Effector memory CD8-positive, alpha-beta T cell (primary cell): Measurements from ENCODE around the gene RNF150.

Source experiments
- ATAC-seq: fragments of 150-1000 bp; cut with Tn5 transposase; replicated peaks from 2 replicates; pipeline ENCODE4 v1.10.0; 2021; ENCODE audit warnings: mild to moderate bottlenecking, moderate library complexity
- DNase-seq, 3 experiments: peaks; one replicate each; pipeline ENCODE4 v3.0.0; 2021
- H3K27ac Mint-ChIP-seq, 2 donors: one replicate each; pipeline ENCODE4 v1.8.0; 2022; ENCODE audit warnings: mild to moderate bottlenecking in 2 of 2, mixed read lengths in 2 of 2, moderate library complexity in 2 of 2
- H3K27me3 Mint-ChIP-seq, 2 donors: one replicate each; pipeline ENCODE4 v1.8.0; 2022; ENCODE audit warnings: mixed read lengths in 2 of 2
- H3K36me3 Mint-ChIP-seq: one replicate; pipeline ENCODE4 v1.8.0; 2022; ENCODE audit warnings: mild to moderate bottlenecking, moderate library complexity, mixed read lengths; ENCODE audit not compliant: insufficient read depth
- H3K4me1 Mint-ChIP-seq, 2 donors: one replicate each; pipeline ENCODE4 v1.8.0; 2022; ENCODE audit warnings: low read depth in 2 of 2, mixed read lengths in 2 of 2
- H3K4me3 Mint-ChIP-seq, 2 donors: one replicate each; pipeline ENCODE4 v1.8.0; 2022; ENCODE audit warnings: mild to moderate bottlenecking in 2 of 2, mixed read lengths in 2 of 2, moderate library complexity in 2 of 2
- H3K9me3 Mint-ChIP-seq, 2 donors: one replicate each; pipeline ENCODE4 v1.8.0; 2022; ENCODE audit warnings: mixed read lengths in 2 of 2

Gene RNF150

DNA sequence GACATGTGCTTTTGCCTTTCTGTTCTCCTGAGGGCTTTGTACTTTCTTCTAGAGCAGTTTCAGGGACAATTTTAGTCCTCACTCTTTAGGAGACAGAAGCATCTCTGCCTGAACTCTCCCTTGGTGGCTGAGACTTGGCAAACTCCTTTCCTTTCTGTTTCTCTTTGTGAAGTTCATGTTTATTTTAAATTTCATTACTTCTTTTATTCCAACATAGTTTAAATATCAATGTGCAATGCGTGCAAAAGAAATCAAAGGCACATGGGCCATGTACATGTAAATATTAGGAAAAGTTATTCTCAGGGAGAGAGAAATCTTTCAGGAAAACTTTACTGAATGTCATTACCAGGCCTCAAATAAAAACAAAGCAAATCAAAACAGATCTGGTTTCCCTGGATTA, 177.6 kb downstream of the RNF150 start:
- DNase-seq = no peak
- H3K9me3 Mint-ChIP-seq = peaks cover 2 to 7% of the 10 kb centered on the region in 2 donors
- no peak overlapping the region for H3K27ac Mint-ChIP-seq
- ATAC-seq = no peak
- peaks cover 0 to 4% of the 10 kb centered on the region in 2 donors for H3K27me3 Mint-ChIP-seq
- no peaks in the 10 kb centered on the region for H3K4me1 Mint-ChIP-seq
- no peaks in the 10 kb centered on the region for H3K36me3 Mint-ChIP-seq
- no peak overlapping the region for H3K4me3 Mint-ChIP-seq

DNA sequence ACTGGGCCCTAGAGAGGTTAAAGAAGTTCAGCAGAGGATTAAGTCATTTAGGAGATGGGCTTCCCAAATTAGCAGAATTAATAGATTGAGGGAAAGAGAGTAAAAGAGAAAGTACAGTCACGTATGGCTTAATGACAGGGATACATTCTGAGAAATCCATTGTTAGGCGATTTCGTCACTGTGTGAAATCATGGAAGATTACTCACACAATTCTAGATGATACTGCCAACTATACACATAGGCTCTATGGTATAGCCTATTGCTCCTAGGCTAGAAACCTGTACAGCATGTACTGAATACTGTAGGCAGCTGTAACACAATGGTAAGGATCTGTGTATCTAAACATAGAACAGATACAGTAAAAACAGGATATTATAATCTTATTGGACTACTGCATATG, 180.6 kb downstream of the RNF150 start:
- ATAC-seq (no peak), DNase-seq (no peak)
- no peak overlapping the region for H3K4me3 Mint-ChIP-seq
- H3K27me3 Mint-ChIP-seq = peaks cover 0 to 4% of the 10 kb centered on the region in 2 donors
- no peaks in the 10 kb centered on the region for H3K4me1 Mint-ChIP-seq
- peaks cover 3 to 7% of the 10 kb centered on the region in 2 donors for H3K9me3 Mint-ChIP-seq
- no peaks in the 10 kb centered on the region for H3K36me3 Mint-ChIP-seq
- no peak overlapping the region for H3K27ac Mint-ChIP-seq

DNA sequence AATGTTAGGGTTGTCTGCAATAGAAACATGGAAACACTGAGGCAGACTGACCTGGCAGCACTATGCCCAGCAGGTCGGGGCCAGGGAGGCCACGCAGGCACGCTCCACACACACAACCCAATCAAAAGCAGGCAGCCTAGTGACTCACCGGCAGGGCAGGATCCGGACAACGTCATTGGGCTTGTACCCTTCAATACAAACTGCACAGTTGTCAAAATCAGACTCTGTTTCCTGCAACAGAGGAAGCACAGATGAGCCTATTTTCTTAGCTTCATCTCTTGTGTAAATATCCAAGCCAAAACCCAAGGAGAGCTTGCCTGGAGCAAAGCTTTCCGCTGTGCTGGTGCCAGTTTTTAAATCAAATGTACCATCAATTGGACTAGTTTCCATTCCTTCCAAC, 185.8 kb downstream of the RNF150 start:
- no peak for ATAC-seq
- peaks cover 0 to 1% of the 10 kb centered on the region in 2 donors for H3K9me3 Mint-ChIP-seq
- H3K27me3 Mint-ChIP-seq = no peaks in the 10 kb centered on the region
- H3K4me1 Mint-ChIP-seq = no peaks in the 10 kb centered on the region
- no peak for DNase-seq
- no peaks in the 10 kb centered on the region for H3K36me3 Mint-ChIP-seq
- no peak overlapping the region for H3K4me3 Mint-ChIP-seq
- no peak overlapping the region for H3K27ac Mint-ChIP-seq

DNA sequence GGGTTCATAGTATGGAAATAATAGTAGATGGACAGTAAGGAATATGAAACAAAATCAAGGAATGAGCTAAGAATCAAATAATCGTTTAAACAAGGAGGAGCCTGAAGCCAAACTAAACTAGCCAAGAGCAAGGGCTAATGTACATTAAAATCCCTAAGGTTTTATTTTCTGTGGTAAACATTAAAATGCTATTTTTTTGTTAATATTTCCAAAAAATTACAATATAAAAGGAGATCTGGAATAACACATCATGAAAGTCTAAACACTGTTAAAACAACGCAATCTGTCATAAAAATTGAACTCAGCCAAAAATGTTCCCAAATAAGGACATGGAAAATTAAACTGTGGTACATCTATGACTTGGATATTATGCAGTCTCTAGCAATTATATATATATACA, 188.2 kb downstream of the RNF150 start:
- no peaks in the 10 kb centered on the region for H3K4me1 Mint-ChIP-seq
- H3K9me3 Mint-ChIP-seq = peaks cover 0 to 1% of the 10 kb centered on the region in 2 donors
- no peak overlapping the region for H3K27ac Mint-ChIP-seq
- ATAC-seq (no peak), DNase-seq (no peak)
- H3K4me3 Mint-ChIP-seq = no peak overlapping the region
- no peaks in the 10 kb centered on the region for H3K27me3 Mint-ChIP-seq
- no peaks in the 10 kb centered on the region for H3K36me3 Mint-ChIP-seq

DNA sequence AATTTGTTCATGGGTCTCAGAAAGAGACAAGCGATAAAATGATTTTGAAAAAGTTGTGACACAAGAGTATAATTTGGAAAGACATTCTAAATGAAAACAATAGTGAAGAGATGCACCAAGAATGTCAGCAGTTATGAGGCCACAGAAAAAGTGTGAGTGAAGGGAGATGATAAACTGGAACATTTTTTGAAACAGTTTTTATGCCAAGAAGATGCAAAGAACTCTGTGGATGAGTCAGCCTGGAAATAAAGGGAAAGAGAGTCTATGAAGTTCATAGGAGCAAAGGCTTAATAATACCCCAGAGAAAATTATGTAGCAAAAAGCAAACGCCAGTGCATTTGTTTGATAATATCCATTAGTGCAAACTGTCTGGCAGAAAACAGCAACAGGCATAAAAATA, 188.7 kb downstream of the RNF150 start:
- Mint-ChIP-seq H3K27me3 (no peaks in the 10 kb centered on the region), H3K36me3 (no peaks in the 10 kb centered on the region), H3K4me3 (no peak overlapping the region)

DNA sequence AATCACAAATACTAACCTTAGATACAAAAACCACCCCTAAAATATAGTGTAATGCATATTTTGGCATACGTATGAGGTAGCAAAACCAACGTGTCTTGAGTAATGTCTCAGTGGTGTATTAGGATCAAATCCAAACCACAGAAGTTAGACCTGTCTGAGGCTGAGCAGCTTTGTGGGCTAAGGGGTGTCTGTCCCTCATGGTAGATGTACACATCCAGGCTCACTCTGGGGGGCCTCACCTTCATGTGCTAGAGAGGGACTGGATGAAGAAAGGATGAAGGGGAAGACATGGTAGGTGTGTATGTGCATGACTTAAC, 189.1 kb downstream of the RNF150 start:
- H3K27me3 Mint-ChIP-seq = no peaks in the 10 kb centered on the region
- DNase-seq = no peak
- H3K36me3 Mint-ChIP-seq = no peaks in the 10 kb centered on the region
- H3K4me1 Mint-ChIP-seq = no peaks in the 10 kb centered on the region
- no peak for ATAC-seq
- H3K27ac Mint-ChIP-seq = no peak overlapping the region
- no peak overlapping the region for H3K4me3 Mint-ChIP-seq
- no peaks in the 10 kb centered on the region for H3K9me3 Mint-ChIP-seq

More for the DNA sequence above, 188.7 kb downstream of the RNF150 start:
- Mint-ChIP-seq H3K9me3 (no peaks in the 10 kb centered on the region), H3K4me1 (no peaks in the 10 kb centered on the region), H3K27ac (no peak overlapping the region)
- DNase-seq (no peak), ATAC-seq (no peak)

DNA sequence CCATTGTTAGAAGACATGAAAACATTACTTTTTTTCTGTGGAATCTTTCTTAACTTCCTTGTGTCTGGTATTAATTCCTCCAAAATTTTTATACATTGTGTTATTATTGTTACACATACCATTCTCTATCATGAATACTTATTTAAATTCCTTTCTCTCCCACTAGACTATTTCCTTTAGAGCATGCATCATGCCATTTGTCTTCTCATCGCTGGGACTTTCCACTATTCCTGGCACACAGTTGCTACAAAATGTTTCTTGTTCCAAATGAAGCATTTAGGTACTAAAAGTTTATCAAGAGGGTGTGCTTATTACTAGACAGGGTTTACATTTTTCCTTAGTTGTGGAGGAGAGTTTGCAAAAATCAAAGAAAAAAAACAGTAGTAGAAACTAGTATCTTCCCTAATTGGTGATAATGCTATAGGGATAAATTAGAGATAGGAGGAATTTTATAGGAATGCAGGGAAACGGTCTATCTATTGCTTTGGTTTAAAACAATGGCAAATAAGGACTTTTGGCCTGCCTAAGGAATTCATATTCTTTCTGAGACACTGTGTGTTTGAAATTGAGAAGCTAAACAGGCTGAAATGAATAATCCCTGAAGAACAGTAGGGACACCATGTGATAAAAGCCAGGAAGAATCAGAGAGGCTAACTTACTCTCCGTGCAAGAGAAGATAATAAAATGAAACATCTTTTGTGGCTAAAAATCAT, 189.6 kb downstream of the RNF150 start:
- no peaks in the 10 kb centered on the region for H3K36me3 Mint-ChIP-seq
- no peak for DNase-seq

DNA sequence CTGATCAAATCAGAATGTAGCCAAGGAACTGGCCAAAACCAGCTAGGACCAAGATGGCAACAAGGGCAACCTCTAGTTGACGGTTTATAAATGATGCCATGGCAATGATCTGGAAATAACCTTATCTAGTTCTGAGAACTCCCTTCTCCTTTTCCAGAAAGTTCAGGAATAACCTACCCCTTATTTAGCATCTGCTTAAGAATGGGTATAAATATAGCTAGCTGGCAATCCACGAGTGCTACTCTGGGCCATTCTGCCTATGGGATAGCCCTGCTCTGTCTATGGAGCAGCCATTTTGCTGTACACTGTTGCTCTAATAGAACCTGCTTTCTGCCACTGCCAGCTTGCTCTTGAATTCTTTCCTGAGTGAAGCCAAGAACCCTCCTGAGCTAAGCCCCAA, 192.7 kb downstream of the RNF150 start:
- no peaks in the 10 kb centered on the region for H3K4me1 Mint-ChIP-seq
- no peaks in the 10 kb centered on the region for H3K27me3 Mint-ChIP-seq
- no peak overlapping the region for H3K27ac Mint-ChIP-seq
- no peaks in the 10 kb centered on the region for H3K9me3 Mint-ChIP-seq
- no peaks in the 10 kb centered on the region for H3K36me3 Mint-ChIP-seq
- DNase-seq = no peak
- no peak overlapping the region for H3K4me3 Mint-ChIP-seq
- ATAC-seq = no peak

More for the DNA sequence above, 189.6 kb downstream of the RNF150 start:
- no peaks in the 10 kb centered on the region for H3K27me3 Mint-ChIP-seq
- no peaks in the 10 kb centered on the region for H3K9me3 Mint-ChIP-seq
- H3K4me1 Mint-ChIP-seq = no peaks in the 10 kb centered on the region
- no peak overlapping the region for H3K27ac Mint-ChIP-seq
- H3K4me3 Mint-ChIP-seq = no peak overlapping the region
- ATAC-seq = no peak

DNA sequence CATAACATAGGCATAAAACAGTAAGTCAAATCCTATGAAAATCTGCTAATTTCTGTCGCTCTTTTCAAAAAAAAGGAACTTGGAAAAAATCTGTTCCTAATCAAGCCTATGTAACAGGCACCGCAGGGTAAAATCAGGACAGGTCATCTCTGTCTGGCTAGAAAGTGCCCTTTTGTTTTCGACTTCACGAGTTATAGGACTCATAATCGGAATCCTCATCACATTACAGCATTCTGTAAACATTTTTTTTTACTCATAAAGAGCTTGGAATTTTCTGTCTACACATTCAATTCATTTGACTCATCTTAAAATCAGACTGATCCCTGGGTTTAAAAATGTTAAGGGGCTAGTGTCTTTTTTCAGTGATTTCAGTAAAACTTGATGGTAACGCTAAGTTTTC, 195.4 kb downstream of the RNF150 start:
- ATAC-seq (no peak), DNase-seq (no peak)
- Mint-ChIP-seq H3K36me3 (no peaks in the 10 kb centered on the region), H3K4me1 (no peaks in the 10 kb centered on the region), H3K27me3 (no peaks in the 10 kb centered on the region), H3K27ac (no peak overlapping the region), H3K4me3 (no peak overlapping the region), H3K9me3 (no peaks in the 10 kb centered on the region)

DNA sequence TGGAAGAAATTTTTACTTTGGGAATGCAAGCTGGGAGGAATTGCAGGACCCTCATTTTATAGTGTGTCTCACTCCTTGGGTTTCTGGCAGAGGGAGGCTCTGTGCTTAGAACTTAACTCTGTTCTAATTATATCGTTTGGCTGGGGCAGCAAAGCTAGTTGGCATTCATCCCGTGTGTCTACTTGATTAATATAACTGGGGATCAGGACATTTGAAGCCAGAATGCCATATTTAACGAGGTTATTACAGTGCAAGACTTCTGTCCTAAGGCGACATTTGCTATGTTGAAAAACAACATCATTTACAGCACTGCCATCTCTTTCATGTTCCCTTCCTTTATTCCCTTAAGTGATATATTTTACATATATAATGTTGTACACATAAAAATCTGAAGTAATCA, 198.0 kb downstream of the RNF150 start:
- H3K4me3 Mint-ChIP-seq = no peak overlapping the region
- DNase-seq = no peak
- peaks cover 0 to 4% of the 10 kb centered on the region in 2 donors for H3K9me3 Mint-ChIP-seq
- H3K27ac Mint-ChIP-seq = no peak overlapping the region
- H3K4me1 Mint-ChIP-seq = peaks cover 0 to 4% of the 10 kb centered on the region in 2 donors
- no peak for ATAC-seq
- peaks cover 5 to 16% of the 10 kb centered on the region in 2 donors for H3K27me3 Mint-ChIP-seq
- no peaks in the 10 kb centered on the region for H3K36me3 Mint-ChIP-seq

DNA sequence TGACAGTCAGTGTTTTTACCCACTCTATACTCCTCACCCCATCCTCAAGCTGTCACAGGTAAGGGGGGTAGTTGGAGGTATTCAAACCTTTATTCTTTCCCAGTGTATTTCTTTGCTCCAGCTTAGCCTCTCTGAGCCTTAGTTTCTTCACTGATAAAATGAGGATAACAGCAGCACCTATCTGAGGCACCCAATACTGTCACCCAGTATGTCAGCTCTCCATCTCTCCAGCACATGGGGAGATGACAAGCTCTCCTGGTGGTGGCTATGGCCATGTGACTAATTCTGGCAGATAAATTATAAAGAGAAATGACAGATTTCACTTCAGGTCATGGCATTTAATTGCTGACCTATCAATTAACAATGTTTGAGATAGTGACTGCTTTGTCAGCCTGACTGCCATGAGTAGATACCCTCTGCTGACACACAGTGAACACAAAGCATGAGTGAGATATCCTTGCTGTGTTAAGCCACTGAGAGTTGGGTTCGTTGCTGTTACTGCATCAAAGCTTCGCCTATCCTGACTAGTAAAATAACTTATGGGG, 200.7 kb downstream of the RNF150 start:
- DNase-seq (no peak), ATAC-seq (no peak)
- H3K9me3 Mint-ChIP-seq = peaks cover 0 to 5% of the 10 kb centered on the region in 2 donors
- H3K4me1 Mint-ChIP-seq = peaks cover 0 to 4% of the 10 kb centered on the region in 2 donors
- no peaks in the 10 kb centered on the region for H3K36me3 Mint-ChIP-seq
- H3K4me3 Mint-ChIP-seq = no peak overlapping the region
- H3K27me3 Mint-ChIP-seq = peaks cover 5 to 19% of the 10 kb centered on the region in 2 donors
- no peak overlapping the region for H3K27ac Mint-ChIP-seq

DNA sequence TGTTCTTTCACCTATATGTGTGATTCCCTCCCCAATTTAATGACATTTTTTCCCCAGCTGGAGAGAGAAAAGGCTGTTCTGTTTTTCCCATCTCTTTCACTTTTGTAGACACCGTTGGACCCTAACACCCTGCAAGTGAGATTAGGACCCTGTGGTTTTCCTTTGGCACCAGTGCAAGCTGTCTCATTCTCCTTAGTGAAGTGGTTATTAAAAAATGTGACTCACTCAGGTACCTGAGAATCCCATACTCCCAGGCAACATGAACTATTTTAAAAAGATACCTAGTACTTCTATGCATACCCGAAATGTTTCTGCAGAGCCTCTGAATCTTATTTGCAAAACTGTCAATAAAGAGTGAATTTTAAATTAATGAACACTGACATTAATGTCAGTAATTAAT, 201.4 kb downstream of the RNF150 start:
- H3K4me1 Mint-ChIP-seq = peaks cover 0 to 4% of the 10 kb centered on the region in 2 donors
- H3K9me3 Mint-ChIP-seq = peaks cover 0 to 5% of the 10 kb centered on the region in 2 donors
- ATAC-seq (no peak), DNase-seq (no peak)
- no peaks in the 10 kb centered on the region for H3K36me3 Mint-ChIP-seq
- no peak overlapping the region for H3K27ac Mint-ChIP-seq
- H3K27me3 Mint-ChIP-seq = peaks cover 5 to 19% of the 10 kb centered on the region in 2 donors
- H3K4me3 Mint-ChIP-seq = no peak overlapping the region

DNA sequence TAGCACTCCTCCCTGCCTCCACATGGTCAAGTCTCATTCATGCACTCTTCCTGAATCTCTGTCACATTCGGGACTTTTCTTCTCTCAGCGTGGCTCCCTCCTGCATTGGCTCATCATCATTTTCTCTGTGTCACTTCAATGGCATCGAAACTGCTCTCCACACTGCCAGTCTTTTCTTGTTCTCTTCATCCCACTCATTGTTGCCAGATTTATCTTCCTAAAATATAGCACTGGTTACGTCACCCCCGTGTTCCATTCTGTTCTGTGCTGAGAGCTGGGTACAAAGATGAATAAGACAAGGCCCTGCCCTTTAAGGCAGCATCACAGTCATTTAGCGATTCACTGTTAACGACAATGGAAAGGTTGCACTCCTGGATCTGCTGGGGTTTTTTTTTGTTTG, 202.7 kb downstream of the RNF150 start:
- ATAC-seq = no peak
- H3K36me3 Mint-ChIP-seq = no peaks in the 10 kb centered on the region
- H3K4me1 Mint-ChIP-seq = peaks cover 0 to 4% of the 10 kb centered on the region in 2 donors
- peaks cover 5 to 19% of the 10 kb centered on the region in 2 donors for H3K27me3 Mint-ChIP-seq
- no peak overlapping the region for H3K27ac Mint-ChIP-seq
- H3K9me3 Mint-ChIP-seq = peaks cover 0 to 5% of the 10 kb centered on the region in 2 donors
- no peak for DNase-seq
- H3K4me3 Mint-ChIP-seq = no peak overlapping the region

DNA sequence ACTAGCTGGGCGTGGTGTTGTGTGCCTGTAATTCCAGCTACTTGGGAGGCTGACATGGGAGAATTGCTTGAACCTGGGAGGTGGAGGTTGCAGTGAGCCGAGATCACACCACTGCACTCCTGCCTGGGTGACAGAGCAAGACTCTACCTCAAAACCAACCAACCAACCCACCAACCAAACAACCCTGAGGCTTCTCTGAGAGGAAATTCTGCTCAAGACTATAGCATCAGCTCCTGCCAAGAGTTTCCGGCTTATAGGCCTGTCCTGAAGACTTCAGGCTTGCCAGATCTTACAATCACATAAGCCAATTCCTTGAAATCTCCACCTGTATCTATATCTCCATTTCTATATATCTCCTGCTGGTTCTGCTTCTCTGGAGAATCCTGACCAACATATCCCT, 203.3 kb downstream of the RNF150 start:
- no peak overlapping the region for H3K27ac Mint-ChIP-seq
- no peak overlapping the region for H3K4me3 Mint-ChIP-seq
- peaks cover 0 to 4% of the 10 kb centered on the region in 2 donors for H3K4me1 Mint-ChIP-seq
- ATAC-seq = no peak
- DNase-seq = no peak
- peaks cover 5 to 19% of the 10 kb centered on the region in 2 donors for H3K27me3 Mint-ChIP-seq
- no peaks in the 10 kb centered on the region for H3K36me3 Mint-ChIP-seq
- H3K9me3 Mint-ChIP-seq = peaks cover 0 to 5% of the 10 kb centered on the region in 2 donors
